A549 (cell line): ENCODE measurements around the gene MRPL14. TPM values are rescaled to one million over a fixed set of nuclear protein-coding genes. Genes with fewer than 3 reads are reported as not detected.
A peak's percentile ranks its signal among the peaks of the same experiment; 100 is the strongest.

Experiments used
- ATAC-seq, 2 experiments: fragments of 200-7000 bp in 1 of 2; fragments of >200 bp in 1 of 2; cut with Nextera tagmentation in 1 of 2; cut with Tn5 transposase in 1 of 2; 3 replicates each; pipeline versions ENCODE4 v1.8.0 to v1.9.1; 2018 to 2020; ENCODE audit warnings: mild to moderate bottlenecking in 1 of 2, moderate library complexity in 1 of 2
- CTCF ChIA-PET: fragments of 300-600 bp; sonication (Branson Sonifier 250); formaldehyde crosslinking; extraction: SDS; loops from one replicate; lab custom pipeline; 2021; ENCODE audit warnings: antibody characterized with exemption, inconsistent platforms; lab: Yijun Ruan, JAX
- POLR2A ChIA-PET: fragments of 350-600 bp; formaldehyde crosslinking; extraction: SDS; loops from one replicate; lab custom pipeline; 2021; ENCODE audit warnings: antibody characterized with exemption, inconsistent platforms; lab: Yijun Ruan, JAX
- DNase-seq, 2 experiments: peaks; one replicate each; pipeline versions ENCODE4 v3.0.0 to v3.0.0-alpha.2; 2011 to 2016; ENCODE audit warnings: low read depth in 1 of 2, low spot score in 1 of 2
- FAIRE-seq: peaks from 2 replicates; lab custom pipeline; 2011; peaks lifted over from hg19 to GRCh38; lab: Jason Lieb, UNC
- H3K27ac ChIP-seq, 2 experiments: fragments of >200 bp; sonication (Bioruptor Twin); formaldehyde crosslinking; 3 replicates each; pipeline ENCODE4 v1.5.1; 2016 to 2017
- H3K4me1 ChIP-seq: fragments of >200 bp; sonication (Bioruptor Twin); formaldehyde crosslinking; 3 replicates; pipeline ENCODE4 v1.6.1; 2016
- H3K4me2 ChIP-seq: fragments of >200 bp; sonication (Bioruptor Twin); formaldehyde crosslinking; 3 replicates; pipeline ENCODE4 v1.6.1; 2016
- H3K4me3 ChIP-seq: fragments of >200 bp; sonication (Bioruptor Twin); formaldehyde crosslinking; 3 replicates; pipeline ENCODE4 v1.5.1; 2016
- H3K9me3 ChIP-seq: fragments of >200 bp; sonication (Bioruptor Twin); formaldehyde crosslinking; 3 replicates; pipeline ENCODE4 v1.6.1; 2016
- ATOH8 ChIP-seq: fragments of 250-450 bp; sonication (Bioruptor Pico); IDR thresholded peaks from 2 replicates; pipeline ENCODE4 v1.5.0; 2020; ENCODE audit warnings: low read depth, mild to moderate bottlenecking, moderate library complexity
- BHLHE40 ChIP-seq: IDR thresholded peaks from 2 replicates; pipeline ENCODE4 v1.6.1; 2012; ENCODE audit warnings: low read depth, low read length, inconsistent platforms
- CBX2 ChIP-seq: fragments of 200-600 bp; sonication (generic); IDR thresholded peaks from 2 replicates; pipeline ENCODE4 v1.6.1; 2016; ENCODE audit warnings: low read depth, mild to moderate bottlenecking, borderline replicate concordance
- CBX8 ChIP-seq: fragments of 200-600 bp; sonication (generic); IDR thresholded peaks from 2 replicates; pipeline ENCODE4 v1.6.1; 2016
- CEBPB ChIP-seq, 2 experiments: fragments of >200 bp in 1 of 2; sonication (Bioruptor Twin) in 1 of 2; formaldehyde crosslinking in 1 of 2; IDR thresholded peaks; 2 replicates each; pipeline ENCODE4 v1.6.1; 2012 to 2016
- CHD2 ChIP-seq: fragments of 150-350 bp; IDR thresholded peaks from 2 replicates; pipeline ENCODE4 v1.6.1; 2014; ENCODE audit warnings: low read length; ENCODE audit not compliant: partially characterized antibody
- EHF ChIP-seq: fragments of 250-450 bp; sonication (Bioruptor Pico); IDR thresholded peaks from 2 replicates; pipeline ENCODE4 v1.5.0; 2020; ENCODE audit warnings: mild to moderate bottlenecking
- EP300 ChIP-seq, 2 experiments: fragments of >200 bp; sonication (Bioruptor Twin); formaldehyde crosslinking; IDR thresholded peaks; 2 replicates in 1 of 2; 3 replicates in 1 of 2; pipeline ENCODE4 v1.6.1; 2016 to 2017
- ESRRA ChIP-seq: fragments of 150-350 bp; IDR thresholded peaks from 2 replicates; pipeline ENCODE4 v1.6.1; 2014; ENCODE audit warnings: mild to moderate bottlenecking, low read length, borderline replicate concordance
- FOSL2 ChIP-seq, 2 experiments: fragments of 450-650 bp in 1 of 2; fragments of >200 bp in 1 of 2; sonication (Bioruptor Twin) in 1 of 2; formaldehyde crosslinking; IDR thresholded peaks; 2 replicates each; pipeline versions ENCODE4 v1.5.0 to v1.6.1; 2016 to 2020; ENCODE audit warnings: mild to moderate bottlenecking in 1 of 2, moderate library complexity in 1 of 2
- HES2 ChIP-seq: fragments of >200 bp; sonication (Bioruptor Twin); formaldehyde crosslinking; IDR thresholded peaks from 2 replicates; pipeline ENCODE4 v1.6.1; 2016
- HEYL ChIP-seq: fragments of 250-450 bp; sonication (Bioruptor Pico); IDR thresholded peaks from 2 replicates; pipeline ENCODE4 v1.8.0; 2021; ENCODE audit warnings: mild to moderate bottlenecking, moderate library complexity
- HMGXB4 ChIP-seq: fragments of 250-450 bp; sonication (Bioruptor Pico); IDR thresholded peaks from 2 replicates; pipeline ENCODE4 v1.5.0; 2021; ENCODE audit warnings: mild to moderate bottlenecking, moderate library complexity, borderline replicate concordance
- HOXA7 ChIP-seq: fragments of 250-450 bp; sonication (Bioruptor Pico); IDR thresholded peaks from 2 replicates; pipeline ENCODE4 v1.5.0; 2020; ENCODE audit warnings: mild to moderate bottlenecking, moderate library complexity
- JUN ChIP-seq, 2 experiments: fragments of >200 bp; sonication (Bioruptor Twin); formaldehyde crosslinking; IDR thresholded peaks; 2 replicates in 1 of 2; 3 replicates in 1 of 2; pipeline ENCODE4 v1.6.1; 2016 to 2017
- KDM5A ChIP-seq: fragments of 200-600 bp; sonication (generic); IDR thresholded peaks from 2 replicates; pipeline ENCODE4 v1.6.1; 2016; ENCODE audit warnings: antibody characterized with exemption, mild to moderate bottlenecking
- MYC ChIP-seq: IDR thresholded peaks from 2 replicates; pipeline ENCODE4 v1.6.1; 2012; ENCODE audit warnings: mild to moderate bottlenecking, inconsistent platforms, low read length, improper control_type of control experiment, borderline replicate concordance
- NFE2L2 ChIP-seq: fragments of 150-350 bp; conservative IDR thresholded peaks from 2 replicates; pipeline ENCODE4 v1.6.1; 2014; ENCODE audit warnings: low read length
- NPAS2 ChIP-seq: fragments of 250-450 bp; sonication (Bioruptor Pico); IDR thresholded peaks from 2 replicates; pipeline ENCODE4 v1.8.0; 2022; ENCODE audit warnings: mild to moderate bottlenecking, moderate library complexity, borderline replicate concordance
- NR3C1 ChIP-seq: fragments of >200 bp; sonication (Bioruptor Twin); formaldehyde crosslinking; IDR thresholded peaks from 3 replicates; pipeline ENCODE4 v1.6.1; 2017
- PHF8 ChIP-seq: fragments of 200-600 bp; sonication (generic); IDR thresholded peaks from 2 replicates; pipeline ENCODE4 v1.6.1; 2016; ENCODE audit warnings: low read depth, mild to moderate bottlenecking, antibody characterized with exemption, moderate library complexity, borderline replicate concordance
- POLR2AphosphoS2 ChIP-seq: conservative IDR thresholded peaks from 2 replicates; pipeline ENCODE4 v1.6.1; 2012; ENCODE audit warnings: low read length, improper control_type of control experiment, inconsistent platforms
- RCOR1 ChIP-seq: fragments of 150-350 bp; IDR thresholded peaks from 2 replicates; pipeline ENCODE4 v1.6.1; 2014; ENCODE audit warnings: antibody characterized with exemption, low read length, low read depth
- REST ChIP-seq: fragments of 200-600 bp; sonication (generic); IDR thresholded peaks from 2 replicates; pipeline ENCODE4 v1.6.1; 2016; ENCODE audit warnings: antibody characterized with exemption, mild to moderate bottlenecking, moderate library complexity
- RFX5 ChIP-seq: fragments of 450-650 bp; IDR thresholded peaks from 2 replicates; pipeline ENCODE4 v1.7.1; 2014; ENCODE audit warnings: antibody characterized with exemption, mild to moderate bottlenecking, moderate library complexity
- SMC3 ChIP-seq: fragments of >200 bp; sonication (Bioruptor Twin); formaldehyde crosslinking; IDR thresholded peaks from 3 replicates; pipeline ENCODE4 v1.6.1; 2018; ENCODE audit warnings: inconsistent platforms
- TP53 ChIP-seq: fragments of 250-450 bp; sonication (Bioruptor Pico); IDR thresholded peaks from 2 replicates; pipeline ENCODE4 v1.5.0; 2021; ENCODE audit warnings: mild to moderate bottlenecking, moderate library complexity
- ZNF302 ChIP-seq: fragments of 250-450 bp; sonication (Bioruptor Pico); IDR thresholded peaks from 2 replicates; pipeline ENCODE4 v1.9.0; 2021; ENCODE audit warnings: inconsistent platforms, mild to moderate bottlenecking, moderate library complexity
- WGBS: methylation state at CpG from one replicate; pipeline ENCODE4 v1.1.6; 2017; ENCODE audit errors: missing lambda C conversion rate; 5-methylcytosine and 5-hydroxymethylcytosine counted together
- polyA plus RNA-seq, 4 experiments: library from polyadenylated mRNA; depleted of rRNA in 3 of 4; stranded (reverse); fragments of >200 nt; fragmentation: RNase III in 1 of 4; extraction: RNeasy Plus Mini Kit Qiagen cat#74134 plus additional on column Dnase treatment in 1 of 4; gene quantifications; 2 replicates in 3 of 4; 3 replicates in 1 of 4; pipeline ENCODE4 v1.2.3, GENCODE V29; 2011 to 2017
- TF ChIP-seq, protein P1 (sequence below): IDR thresholded peaks from 2 replicates; pipeline ENCODE4 v1.6.1; 2012; ENCODE audit warnings: low read depth, borderline replicate concordance

Gene MRPL14
- polyA plus RNA-seq, 2 of the 4 experiments (the other 2 are of a cell fraction), result 47.1 to 55.3 TPM

DNA sequence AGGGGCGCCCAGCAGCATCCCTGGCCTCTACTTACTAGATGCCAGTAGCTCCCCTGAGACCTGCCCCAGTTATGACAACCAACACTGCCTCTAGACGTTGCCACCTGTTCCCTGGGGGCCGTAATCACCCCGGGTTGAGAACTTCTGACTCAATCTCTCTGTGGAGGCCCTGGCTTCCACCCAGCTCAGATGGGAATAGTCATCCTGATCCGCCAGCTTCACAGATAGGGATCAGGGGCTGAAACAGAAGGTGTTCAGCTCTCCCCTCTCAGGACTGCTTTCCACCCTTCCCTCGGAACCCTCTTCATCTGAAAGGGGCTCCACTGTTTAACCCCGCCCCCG, 34.7 kb upstream of the MRPL14 start:
- no peaks in the 10 kb centered on the region for H3K9me3 ChIP-seq
- no peaks in the 10 kb centered on the region for H3K4me1 ChIP-seq
- H3K4me2 ChIP-seq, result no peak overlapping the region
- ATAC-seq (peak in 1 of 2 experiments; percentile 19; a peak in 2 of 6 replicates), FAIRE-seq (no peak), DNase-seq (no peak)
- WGBS, result 50% methylated on average over 5 of the region's 8 CpGs
- no peak overlapping the region for H3K27ac ChIP-seq
- POLR2A ChIA-PET, result no interaction called here
- CTCF ChIA-PET, result interaction anchor here (0.9 to 5.1 kb wide), 6 partner anchors 9 to 76 kb away, joined by 3 to 31 read pairs (median 4); no protein-coding TSS in a partner anchor
- no peak overlapping the region for H3K4me3 ChIP-seq
- TF ChIP-seq RFX5 (no peak), CBX8 (no peak), FOSL2 (IDR thresholded peaks at IDR 0.05) (no peak), FOSL2 (CRISPR knock-in tag; IDR thresholded peaks at IDR 0.05) (no peak), NPAS2 (CRISPR knock-in tag) (no peak), HES2 (no peak), CBX2 (no peak), KDM5A (no peak), EHF (CRISPR knock-in tag) (no peak), JUN (IDR thresholded peaks at IDR 0.05) (no peak), ATOH8 (CRISPR knock-in tag) (no peak), CEBPB (IDR thresholded peaks at IDR 0.05) (no peak), HEYL (CRISPR knock-in tag) (no peak), HMGXB4 (CRISPR knock-in tag) (no peak), CHD2 (no peak), NR3C1 (no peak)

GRCh38 chr6:44158770-44159228, 31.5 kb upstream of the MRPL14 start, which contains the start of gene CAPN11:
CAPN11 (plus strand) TSS chr6:44158820; CDS start chr6:44158849, 29 bp downstream.
- FAIRE-seq (no peak), DNase-seq (no peak), ATAC-seq (no peak)
- POLR2A ChIA-PET, result no interaction called here
- 100% methylated on average over 2 of the region's 5 CpGs for WGBS
- Histone ChIP-seq H3K9me3 (no peaks in the 10 kb centered on the region), H3K4me1 (no peaks in the 10 kb centered on the region), H3K4me3 (no peak within 1 kb of the TSS), H3K27ac (no peak within 1 kb of the TSS), H3K4me2 (no peak within 1 kb of the TSS)
- CTCF ChIA-PET, result interaction anchor here (0.7 kb wide), 1 partner anchor 14 kb away, joined by 3 read pairs; no protein-coding TSS in a partner anchor
- TF ChIP-seq HOXA7, result no peak
- no peak for TF ChIP-seq TP53
- TF ChIP-seq REST, result no peak
- TF ChIP-seq EP300 (IDR thresholded peaks at IDR 0.05), result no peak
- TF ChIP-seq NFE2L2, result no peak
- no peak for TF ChIP-seq SMC3
- no peak for TF ChIP-seq PHF8
- no peak for TF ChIP-seq EHF (CRISPR knock-in tag)
- no peak for TF ChIP-seq HEYL (CRISPR knock-in tag)
- TF ChIP-seq ATOH8 (CRISPR knock-in tag), result no peak
- TF ChIP-seq MYC, result no peak
- TF ChIP-seq BHLHE40, result no peak
- TF ChIP-seq POLR2AphosphoS2, result no peak
- no peak for TF ChIP-seq RCOR1
- TF ChIP-seq ZNF302, result no peak
- no peak for TF ChIP-seq ESRRA
- TF ChIP-seq, protein P1, sequence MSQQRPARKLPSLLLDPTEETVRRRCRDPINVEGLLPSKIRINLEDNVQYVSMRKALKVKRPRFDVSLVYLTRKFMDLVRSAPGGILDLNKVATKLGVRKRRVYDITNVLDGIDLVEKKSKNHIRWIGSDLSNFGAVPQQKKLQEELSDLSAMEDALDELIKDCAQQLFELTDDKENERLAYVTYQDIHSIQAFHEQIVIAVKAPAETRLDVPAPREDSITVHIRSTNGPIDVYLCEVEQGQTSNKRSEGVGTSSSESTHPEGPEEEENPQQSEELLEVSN, result no peak
- no peak for TF ChIP-seq HES2
